Large intestine (tissue), 3 donors: Measurements from ENCODE around the gene CNOT11. TPM values are rescaled to one million over a fixed set of nuclear protein-coding genes. Genes with fewer than 3 reads are reported as not detected.
"Not testable (repeated sequence)": the region's sequence is repeated elsewhere in the genome, so short reads cannot be mapped to it uniquely, and the experiment has no call there.

Experiments
- DNase-seq, 2 donors: peaks; one replicate each; pipeline versions ENCODE4 v3.0.0 to v3.0.0-alpha.2; 2013
- H3K27ac ChIP-seq: one replicate; pipeline ENCODE4 v1.5.1; 2013; ENCODE audit warnings: low read length
- H3K27me3 ChIP-seq: 2 replicates; pipeline ENCODE4 v1.6.1; 2013; ENCODE audit warnings: low read length; ENCODE audit not compliant: control insufficient read depth, insufficient read depth
- H3K36me3 ChIP-seq: 2 replicates; pipeline ENCODE4 v1.6.1; 2013; ENCODE audit warnings: low read length; ENCODE audit not compliant: control insufficient read depth, insufficient read depth
- H3K4me1 ChIP-seq: one replicate; pipeline ENCODE4 v1.6.1; 2013; ENCODE audit warnings: low read length; ENCODE audit not compliant: control insufficient read depth, insufficient read depth
- H3K4me3 ChIP-seq: one replicate; pipeline ENCODE4 v1.5.1; 2013; ENCODE audit warnings: low read length
- H3K9me3 ChIP-seq: one replicate; pipeline ENCODE4 v1.6.1; 2013; ENCODE audit warnings: mild to moderate bottlenecking, low read depth, low read length, moderate library complexity; ENCODE audit not compliant: control insufficient read depth
- WGBS: methylation state at CpG from one replicate; pipeline ENCODE4 v1.1.5; 2013; ENCODE audit warnings: low lambda C conversion rate; ENCODE audit not compliant: insufficient coverage; 5-methylcytosine and 5-hydroxymethylcytosine counted together
- polyA plus RNA-seq: library from polyadenylated mRNA; unstranded; fragments of 120-200 nt; gene quantifications from one replicate; pipeline ENCODE4 v1.2.1, GENCODE V29; 2013

The CNOT11 gene
- polyA plus RNA-seq, 1 donor = 51.8 TPM

DNA sequence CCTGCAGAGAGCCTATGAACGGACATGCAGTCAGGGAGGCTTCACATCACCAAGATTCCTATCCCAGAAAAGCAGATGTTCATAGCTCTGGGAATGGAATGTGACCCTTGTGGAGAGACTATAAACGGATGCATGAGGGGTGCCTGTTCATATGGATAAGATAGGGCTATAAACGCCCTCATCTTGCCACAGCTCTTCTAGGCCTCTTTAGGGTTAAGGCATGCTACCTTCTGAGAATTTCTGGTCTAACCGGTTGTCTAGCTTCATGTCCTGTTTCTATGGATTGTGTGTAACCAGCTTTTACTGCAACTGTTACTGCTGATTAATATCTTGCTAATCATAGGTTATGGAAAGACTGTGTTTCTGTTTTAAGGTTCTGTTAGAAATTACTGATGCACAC lies 8.3 kb upstream of the CNOT11 start:
- WGBS = no CpG with 5 or more reads among the region's 4 CpGs
- not testable (repeated sequence) for H3K36me3 ChIP-seq, H3K9me3 ChIP-seq, H3K4me3 ChIP-seq, H3K27me3 ChIP-seq
- Histone ChIP-seq H3K27ac (peak overlapping the region; percentile 32), H3K4me1 (peaks cover 12% of the 10 kb centered on the region)
- DNase-seq = peak in 1 of 2 donors; percentile 46

DNA sequence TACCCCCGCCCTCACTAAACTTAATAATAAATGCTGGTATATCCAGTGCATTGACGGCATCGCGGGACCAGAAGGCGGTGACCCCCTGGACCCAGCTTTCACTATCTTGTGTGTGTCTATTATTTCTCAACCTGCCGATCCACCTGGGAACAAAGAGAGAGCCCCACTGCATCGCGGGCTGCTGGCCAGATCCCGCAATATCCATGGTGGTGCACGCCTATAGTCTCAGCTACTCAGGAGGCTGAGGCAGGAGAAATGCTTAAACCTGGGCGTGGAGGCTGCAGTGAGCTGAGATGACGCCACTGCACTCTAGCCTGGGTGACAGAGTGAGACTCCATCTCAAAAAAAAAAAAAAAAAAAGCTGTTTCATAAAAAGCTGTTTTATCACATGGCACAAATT lies 7.8 kb upstream of the CNOT11 start:
- not testable (repeated sequence) for H3K4me3 ChIP-seq, DNase-seq, H3K9me3 ChIP-seq, H3K36me3 ChIP-seq, H3K27me3 ChIP-seq
- H3K4me1 ChIP-seq = peaks cover 12% of the 10 kb centered on the region
- WGBS = no CpG with 5 or more reads among the region's 12 CpGs
- H3K27ac ChIP-seq = peak overlapping the region; percentile 29

GRCh38 chr2:101245468-101245867 lies 7.2 kb upstream of the CNOT11 start:
- H3K27ac ChIP-seq = peak overlapping the region; percentile 29

DNA sequence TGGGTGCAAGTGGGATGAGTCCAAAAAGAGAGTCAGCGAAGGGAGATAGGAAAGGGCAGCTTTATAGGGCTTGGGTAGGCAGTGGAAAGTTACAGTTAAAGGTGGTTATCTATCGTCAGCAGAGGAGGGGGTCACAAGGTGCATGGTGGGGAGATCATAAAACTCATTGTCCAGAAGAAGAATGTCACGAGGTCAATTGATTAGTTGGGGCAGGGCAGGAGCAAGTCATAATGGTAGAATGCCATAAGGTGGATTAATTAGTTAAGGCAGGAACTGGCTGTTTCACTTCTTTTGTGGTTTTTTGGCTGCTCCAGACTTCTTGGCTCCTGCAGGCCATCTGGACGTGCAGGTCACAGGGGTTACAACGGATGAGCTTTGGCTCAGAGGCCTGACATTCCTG lies 3.9 kb upstream of the CNOT11 start:
- H3K4me3 ChIP-seq, H3K4me1 ChIP-seq, H3K36me3 ChIP-seq, H3K27me3 ChIP-seq, H3K27ac ChIP-seq, H3K9me3 ChIP-seq, DNase-seq: not testable (repeated sequence)
- 90% methylated on average over 3 of the region's 5 CpGs for WGBS

More at GRCh38 chr2:101245468-101245867, 7.2 kb upstream of the CNOT11 start:
- not testable (repeated sequence) for DNase-seq, H3K36me3 ChIP-seq, H3K4me1 ChIP-seq, H3K9me3 ChIP-seq, H3K27me3 ChIP-seq, H3K4me3 ChIP-seq
- 80% methylated on average over 1 of the region's 5 CpGs for WGBS

DNA sequence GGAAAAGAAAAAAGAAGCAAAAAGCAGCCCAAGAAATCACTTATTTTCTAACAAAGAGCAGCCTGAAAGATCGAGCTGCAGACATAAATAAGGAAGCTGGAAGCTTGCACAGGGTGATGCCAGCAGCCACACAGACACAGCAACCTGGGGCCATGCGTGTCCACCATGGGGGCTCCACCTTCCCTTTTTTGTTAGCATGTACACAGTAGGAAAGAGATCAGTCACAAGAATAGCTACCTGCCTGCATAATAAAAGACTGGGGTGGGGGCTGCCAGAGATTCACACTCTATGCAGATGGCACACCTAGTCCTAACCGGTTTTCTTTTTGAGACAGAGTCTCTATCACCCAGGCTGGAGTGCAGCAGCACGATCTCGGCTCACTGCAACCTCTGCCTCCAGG lies 2.9 kb upstream of the CNOT11 start:
- Histone ChIP-seq H3K4me3 (no peak overlapping the region), H3K27me3 (no peaks in the 10 kb centered on the region), H3K36me3 (no peaks in the 10 kb centered on the region), H3K9me3 (no peaks in the 10 kb centered on the region), H3K27ac (no peak overlapping the region), H3K4me1 (peaks cover 17% of the 10 kb centered on the region)
- DNase-seq = no peak
- no CpG with 5 or more reads among the region's 5 CpGs for WGBS

DNA sequence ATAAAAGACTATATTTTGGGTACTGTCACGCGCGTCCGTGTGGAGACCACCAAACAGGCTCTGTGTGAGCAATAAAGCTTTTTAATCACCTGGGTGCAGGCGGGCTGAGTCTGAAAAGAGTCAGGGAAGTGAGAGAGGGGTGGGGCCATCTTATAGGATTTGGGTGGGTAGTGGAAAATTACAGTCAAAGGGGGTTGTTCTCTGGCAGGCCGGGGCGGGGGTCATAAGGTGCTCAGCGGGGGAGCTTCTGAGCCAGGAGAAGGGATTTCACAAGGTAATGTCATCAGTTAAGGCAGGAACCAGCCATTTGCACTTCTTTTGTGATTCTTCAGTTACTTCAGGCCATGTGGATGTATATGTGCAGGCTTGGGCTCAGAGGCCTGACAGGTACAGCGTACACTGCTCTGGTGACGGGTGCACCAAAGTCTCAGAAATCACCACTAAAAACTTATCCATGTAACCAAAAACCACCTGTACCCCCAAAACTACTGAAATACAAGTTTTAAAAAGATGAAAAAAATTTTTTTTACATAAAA lies 1.4 kb upstream of the CNOT11 start:
- not testable (repeated sequence) for H3K27me3 ChIP-seq, H3K9me3 ChIP-seq, H3K36me3 ChIP-seq, DNase-seq
- peak overlapping the region; percentile 62 for H3K4me3 ChIP-seq
- peaks cover 11% of the 10 kb centered on the region for H3K4me1 ChIP-seq
- peak overlapping the region; percentile 87 for H3K27ac ChIP-seq
- WGBS = no CpG with 5 or more reads among the region's 10 CpGs

DNA sequence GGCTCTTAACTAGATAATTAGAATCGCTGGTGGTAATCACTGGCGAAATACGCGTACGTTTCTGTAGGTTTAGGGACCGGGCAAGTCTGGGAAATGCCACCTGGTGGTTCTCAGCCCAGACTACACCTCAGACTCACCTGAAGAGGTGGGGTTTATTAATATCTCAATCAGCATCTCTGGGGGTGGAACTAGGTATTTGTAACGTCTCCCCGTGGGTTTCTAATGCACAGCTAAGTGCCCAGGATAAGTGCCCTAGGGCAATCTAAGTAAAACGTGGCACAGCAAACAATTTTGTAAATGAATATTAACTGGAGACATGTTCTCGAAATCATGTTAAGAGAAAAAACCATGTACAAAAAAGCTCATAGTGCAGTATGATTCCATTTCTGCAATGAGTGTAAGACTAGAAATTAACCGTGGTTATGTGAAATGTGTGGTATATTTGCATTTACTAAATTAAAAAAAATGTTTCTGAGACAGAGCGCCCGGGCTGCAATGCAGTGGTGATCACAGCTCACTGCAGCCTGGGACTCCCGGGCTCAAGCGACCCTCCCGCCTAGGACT lies 760 bp upstream of the CNOT11 start:
- DNase-seq = peak; percentile 51 to 78
- WGBS = 11% methylated on average over 3 of the region's 16 CpGs
- H3K9me3 ChIP-seq = no peaks in the 10 kb centered on the region

GRCh38 chr2:101253013-101253702 lies 472 bp downstream of the CNOT11 start:
- Histone ChIP-seq H3K4me3 (peak overlapping the region; percentile 94), H3K36me3 (peaks cover 7% of the 10 kb centered on the region), H3K27me3 (no peaks in the 10 kb centered on the region), H3K9me3 (no peaks in the 10 kb centered on the region), H3K4me1 (peaks cover 11% of the 10 kb centered on the region), H3K27ac (peak overlapping the region; percentile 93)
- WGBS = no CpG with 5 or more reads among the region's 65 CpGs
- DNase-seq = peak; percentile 61 to 84

More for the DNA sequence above, 760 bp upstream of the CNOT11 start:
- Histone ChIP-seq H3K36me3 (peaks cover 2% of the 10 kb centered on the region), H3K27ac (peak overlapping the region; percentile 87), H3K4me1 (peaks cover 11% of the 10 kb centered on the region), H3K4me3 (peak overlapping the region; percentile 62), H3K27me3 (no peaks in the 10 kb centered on the region)

DNA sequence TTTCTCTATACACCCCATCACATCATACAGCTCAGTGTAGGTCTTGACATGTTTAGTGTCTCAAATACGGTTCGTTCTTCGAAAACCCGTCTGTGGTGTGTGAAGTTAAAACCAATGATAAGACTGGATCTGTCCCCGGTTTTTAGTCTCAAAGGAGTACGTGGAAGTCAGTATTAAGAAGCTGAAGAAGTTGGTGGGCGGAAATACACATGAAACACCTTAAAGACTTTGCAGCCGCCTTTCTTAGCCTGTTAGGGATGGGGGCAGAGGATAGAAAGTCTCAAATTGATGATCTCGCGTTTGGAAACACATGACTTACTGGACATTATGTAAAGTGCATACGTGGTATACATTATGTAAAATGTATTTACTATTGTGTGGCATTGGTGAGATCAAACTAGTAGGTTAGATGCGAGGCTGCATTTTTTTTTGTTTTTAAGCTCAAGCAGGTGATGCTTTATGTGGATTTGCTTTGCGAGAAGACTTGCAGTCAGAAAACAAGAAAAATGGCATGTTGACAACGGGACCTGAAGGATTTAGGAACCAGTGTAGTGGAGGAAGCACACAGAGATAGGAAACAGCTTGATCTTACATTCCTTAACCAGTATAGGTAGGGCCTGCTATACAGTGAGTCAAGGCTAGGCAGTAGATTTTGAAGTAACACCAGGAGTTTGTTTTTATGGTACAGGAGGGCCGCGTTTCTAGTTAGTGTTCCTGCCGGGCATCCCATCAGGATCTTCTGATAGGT lies 1.2 kb downstream of the CNOT11 start:
- H3K27me3 ChIP-seq = no peaks in the 10 kb centered on the region
- no peak for DNase-seq
- H3K27ac ChIP-seq = peak overlapping the region; percentile 93
- H3K4me1 ChIP-seq = peaks cover 11% of the 10 kb centered on the region
- H3K36me3 ChIP-seq = peaks cover 11% of the 10 kb centered on the region
- H3K9me3 ChIP-seq = no peaks in the 10 kb centered on the region
- peak overlapping the region; percentile 94 for H3K4me3 ChIP-seq
- WGBS = 16% methylated on average over 5 of the region's 17 CpGs

DNA sequence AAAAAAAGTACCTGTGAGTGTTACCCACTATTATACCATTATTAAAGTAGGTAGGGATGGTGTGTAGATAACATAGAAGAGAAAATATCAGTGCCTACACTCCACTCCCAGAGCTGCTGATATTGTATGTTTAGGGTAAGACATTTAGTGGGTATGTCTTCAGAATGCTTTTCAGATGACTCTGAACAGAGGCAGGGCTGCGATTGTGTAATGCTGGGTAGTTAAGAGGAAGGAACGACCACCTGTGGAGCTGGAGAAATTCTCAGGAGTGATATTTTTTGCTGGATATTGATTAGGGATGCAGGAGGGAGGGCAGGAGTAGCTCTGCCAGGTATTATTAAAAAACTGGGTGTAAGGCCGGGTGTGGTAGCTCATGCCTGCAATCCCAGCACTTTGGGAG lies 2.8 kb downstream of the CNOT11 start:
- Histone ChIP-seq H3K4me3 (no peak overlapping the region), H3K27ac (no peak overlapping the region), H3K27me3 (no peaks in the 10 kb centered on the region), H3K36me3 (peaks cover 22% of the 10 kb centered on the region), H3K9me3 (no peaks in the 10 kb centered on the region), H3K4me1 (peaks cover 11% of the 10 kb centered on the region)
- WGBS = 83% methylated on average over 2 of the region's 3 CpGs
- DNase-seq = no peak
